Measurements from ENCODE around the gene REXO4.

DNA sequence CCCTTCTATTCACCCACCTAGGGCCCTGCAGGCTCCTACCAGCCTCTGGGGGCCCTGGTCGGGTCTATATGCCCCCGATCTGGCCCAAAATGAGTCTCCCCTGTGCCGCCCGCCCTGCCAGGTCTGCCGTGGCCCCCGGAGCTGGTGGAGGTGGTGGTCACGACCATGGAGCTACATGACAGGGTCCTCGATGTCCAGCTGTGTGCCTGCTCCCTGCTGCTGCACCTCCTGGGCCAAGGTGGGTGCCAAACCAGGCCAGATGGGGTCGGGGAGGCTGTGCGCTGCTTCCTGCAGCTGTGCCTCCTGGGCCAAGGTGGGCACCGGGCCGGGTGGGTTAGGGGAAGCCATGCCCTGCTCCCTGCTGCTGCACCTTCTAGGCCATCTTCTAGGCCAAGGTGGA is 17.5 kb downstream of the REXO4 start:
- TF ChIP-seq ZNF19 (tag by site-specific recombination; IDR thresholded peaks at IDR 0.05; ENCODE audit: low read depth) (no peak), ZNF23 (tag by site-specific recombination; IDR thresholded peaks at IDR 0.05; ENCODE audit: borderline replicate concordance) (no peak), ZNF629 (tag by site-specific recombination; IDR thresholded peaks at IDR 0.05) (no peak), ZBTB21 (tag by site-specific recombination; IDR thresholded peaks at IDR 0.05) (no peak), ZNF174 (tag by site-specific recombination; IDR thresholded peaks at IDR 0.05) (no peak)
- TF ChIP-seq, protein P1, sequence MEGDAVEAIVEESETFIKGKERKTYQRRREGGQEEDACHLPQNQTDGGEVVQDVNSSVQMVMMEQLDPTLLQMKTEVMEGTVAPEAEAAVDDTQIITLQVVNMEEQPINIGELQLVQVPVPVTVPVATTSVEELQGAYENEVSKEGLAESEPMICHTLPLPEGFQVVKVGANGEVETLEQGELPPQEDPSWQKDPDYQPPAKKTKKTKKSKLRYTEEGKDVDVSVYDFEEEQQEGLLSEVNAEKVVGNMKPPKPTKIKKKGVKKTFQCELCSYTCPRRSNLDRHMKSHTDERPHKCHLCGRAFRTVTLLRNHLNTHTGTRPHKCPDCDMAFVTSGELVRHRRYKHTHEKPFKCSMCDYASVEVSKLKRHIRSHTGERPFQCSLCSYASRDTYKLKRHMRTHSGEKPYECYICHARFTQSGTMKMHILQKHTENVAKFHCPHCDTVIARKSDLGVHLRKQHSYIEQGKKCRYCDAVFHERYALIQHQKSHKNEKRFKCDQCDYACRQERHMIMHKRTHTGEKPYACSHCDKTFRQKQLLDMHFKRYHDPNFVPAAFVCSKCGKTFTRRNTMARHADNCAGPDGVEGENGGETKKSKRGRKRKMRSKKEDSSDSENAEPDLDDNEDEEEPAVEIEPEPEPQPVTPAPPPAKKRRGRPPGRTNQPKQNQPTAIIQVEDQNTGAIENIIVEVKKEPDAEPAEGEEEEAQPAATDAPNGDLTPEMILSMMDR (tag by site-specific recombination; IDR thresholded peaks at IDR 0.05): no peak
- TF ChIP-seq, protein P2, sequence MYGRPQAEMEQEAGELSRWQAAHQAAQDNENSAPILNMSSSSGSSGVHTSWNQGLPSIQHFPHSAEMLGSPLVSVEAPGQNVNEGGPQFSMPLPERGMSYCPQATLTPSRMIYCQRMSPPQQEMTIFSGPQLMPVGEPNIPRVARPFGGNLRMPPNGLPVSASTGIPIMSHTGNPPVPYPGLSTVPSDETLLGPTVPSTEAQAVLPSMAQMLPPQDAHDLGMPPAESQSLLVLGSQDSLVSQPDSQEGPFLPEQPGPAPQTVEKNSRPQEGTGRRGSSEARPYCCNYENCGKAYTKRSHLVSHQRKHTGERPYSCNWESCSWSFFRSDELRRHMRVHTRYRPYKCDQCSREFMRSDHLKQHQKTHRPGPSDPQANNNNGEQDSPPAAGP (tag by site-specific recombination; IDR thresholded peaks at IDR 0.05): no peak
- TF ChIP-seq, protein P3, sequence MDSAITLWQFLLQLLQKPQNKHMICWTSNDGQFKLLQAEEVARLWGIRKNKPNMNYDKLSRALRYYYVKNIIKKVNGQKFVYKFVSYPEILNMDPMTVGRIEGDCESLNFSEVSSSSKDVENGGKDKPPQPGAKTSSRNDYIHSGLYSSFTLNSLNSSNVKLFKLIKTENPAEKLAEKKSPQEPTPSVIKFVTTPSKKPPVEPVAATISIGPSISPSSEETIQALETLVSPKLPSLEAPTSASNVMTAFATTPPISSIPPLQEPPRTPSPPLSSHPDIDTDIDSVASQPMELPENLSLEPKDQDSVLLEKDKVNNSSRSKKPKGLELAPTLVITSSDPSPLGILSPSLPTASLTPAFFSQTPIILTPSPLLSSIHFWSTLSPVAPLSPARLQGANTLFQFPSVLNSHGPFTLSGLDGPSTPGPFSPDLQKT (IDR thresholded peaks at IDR 0.05; ENCODE audit: borderline replicate concordance, low read depth, low read length): no peak

All from HEK293 (cell line).